ENCODE measurements around the gene SLC1A2.
"Not testable (repeated sequence)": the region's sequence is repeated elsewhere in the genome, so short reads cannot be mapped to it uniquely, and the experiment has no call there.

The SLC1A2 gene

GRCh38 chr11:35231076-35231860 lies 188.1 kb downstream of the SLC1A2 start:
- peaks cover 6% of the 10 kb centered on the region for H3K36me3 ChIP-seq (ENCODE audit: control insufficient read depth, insufficient read depth, low read length)
- no peaks in the 10 kb centered on the region for H3K4me1 ChIP-seq (ENCODE audit: control insufficient read depth, insufficient read depth, low read length)
- no peak overlapping the region for H3K4me3 ChIP-seq (ENCODE audit: low read depth, low read length)
- no peaks in the 10 kb centered on the region for H3K27me3 ChIP-seq (ENCODE audit: control insufficient read depth, insufficient read depth, low read length)
- H3K27ac ChIP-seq (ENCODE audit: low read depth, low read length): no peak overlapping the region
- H3K9ac ChIP-seq (ENCODE audit: low read length): no peak overlapping the region
- H3K9me3 ChIP-seq (ENCODE audit: control insufficient read depth, insufficient read depth, low read depth, low read length): peaks cover 4% of the 10 kb centered on the region; the same call in 1 of the 2 replicates

- Histone ChIP-seq H3K4me3 (ENCODE audit: low read depth, low read length) (no peak overlapping the region), H3K27ac (ENCODE audit: low read depth, low read length) (no peak overlapping the region), H3K27me3 (ENCODE audit: control insufficient read depth, insufficient read depth, low read length) (no peaks in the 10 kb centered on the region), H3K9me3 (ENCODE audit: control insufficient read depth, insufficient read depth, low read depth, low read length) (peaks cover 4% of the 10 kb centered on the region; the same call in 1 of the 2 replicates), H3K36me3 (ENCODE audit: control insufficient read depth, insufficient read depth, low read length) (peaks cover 6% of the 10 kb centered on the region), H3K4me1 (ENCODE audit: control insufficient read depth, insufficient read depth, low read length) (no peaks in the 10 kb centered on the region), H3K9ac (ENCODE audit: low read length) (no peak overlapping the region)
Measured at GRCh38 chr11:35230388-35230787, 189.0 kb downstream of the SLC1A2 start.

- Histone ChIP-seq H3K4me1 (ENCODE audit: control insufficient read depth, insufficient read depth, low read length) (no peaks in the 10 kb centered on the region), H3K36me3 (ENCODE audit: control insufficient read depth, insufficient read depth, low read length) (peaks cover 7% of the 10 kb centered on the region), H3K27me3 (ENCODE audit: control insufficient read depth, insufficient read depth, low read length) (no peaks in the 10 kb centered on the region), H3K9ac (ENCODE audit: low read length) (no peak overlapping the region), H3K27ac (ENCODE audit: low read depth, low read length) (no peak overlapping the region), H3K4me3 (ENCODE audit: low read depth, low read length) (no peak overlapping the region), H3K9me3 (ENCODE audit: control insufficient read depth, insufficient read depth, low read depth, low read length) (no peaks in the 10 kb centered on the region)
Measured at GRCh38 chr11:35228328-35228725, 191.0 kb downstream of the SLC1A2 start.

- H3K27me3 ChIP-seq (ENCODE audit: control insufficient read depth, insufficient read depth, low read length): no peaks in the 10 kb centered on the region
- H3K36me3 ChIP-seq (ENCODE audit: control insufficient read depth, insufficient read depth, low read length): peaks cover 10% of the 10 kb centered on the region
- H3K4me3 ChIP-seq (ENCODE audit: low read depth, low read length): no peak overlapping the region
- no peak overlapping the region for H3K27ac ChIP-seq (ENCODE audit: low read depth, low read length)
- no peaks in the 10 kb centered on the region; the same call in 1 of the 2 replicates for H3K4me1 ChIP-seq (ENCODE audit: control insufficient read depth, insufficient read depth, low read length)
- H3K9me3 ChIP-seq (ENCODE audit: control insufficient read depth, insufficient read depth, low read depth, low read length): no peaks in the 10 kb centered on the region
- H3K9ac ChIP-seq (ENCODE audit: low read length): no peak overlapping the region
Measured at GRCh38 chr11:35227576-35228327, 191.6 kb downstream of the SLC1A2 start.

- H3K36me3 ChIP-seq (ENCODE audit: control insufficient read depth, insufficient read depth, low read length); H3K9me3 ChIP-seq (ENCODE audit: control insufficient read depth, insufficient read depth, low read depth, low read length); H3K4me1 ChIP-seq (ENCODE audit: control insufficient read depth, insufficient read depth, low read length); H3K27me3 ChIP-seq (ENCODE audit: control insufficient read depth, insufficient read depth, low read length); H3K4me3 ChIP-seq (ENCODE audit: low read depth, low read length); H3K9ac ChIP-seq (ENCODE audit: low read length); H3K27ac ChIP-seq (ENCODE audit: low read depth, low read length): not testable (repeated sequence)
Measured at GRCh38 chr11:35226756-35227155, 192.6 kb downstream of the SLC1A2 start.

GRCh38 chr11:35225946-35226520 lies 193.3 kb downstream of the SLC1A2 start:
- Histone ChIP-seq H3K4me1 (ENCODE audit: control insufficient read depth, insufficient read depth, low read length) (no peaks in the 10 kb centered on the region; the same call in 1 of the 2 replicates), H3K4me3 (ENCODE audit: low read depth, low read length) (no peak overlapping the region), H3K27me3 (ENCODE audit: control insufficient read depth, insufficient read depth, low read length) (no peaks in the 10 kb centered on the region), H3K9ac (ENCODE audit: low read length) (no peak overlapping the region), H3K27ac (ENCODE audit: low read depth, low read length) (no peak overlapping the region), H3K9me3 (ENCODE audit: control insufficient read depth, insufficient read depth, low read depth, low read length) (no peaks in the 10 kb centered on the region), H3K36me3 (ENCODE audit: control insufficient read depth, insufficient read depth, low read length) (peaks cover 14% of the 10 kb centered on the region)

GRCh38 chr11:35223991-35224390 lies 195.4 kb downstream of the SLC1A2 start:
- Histone ChIP-seq H3K27ac (ENCODE audit: low read depth, low read length) (no peak overlapping the region), H3K9ac (ENCODE audit: low read length) (no peak overlapping the region), H3K9me3 (ENCODE audit: control insufficient read depth, insufficient read depth, low read depth, low read length) (no peaks in the 10 kb centered on the region), H3K4me3 (ENCODE audit: low read depth, low read length) (no peak overlapping the region), H3K4me1 (ENCODE audit: control insufficient read depth, insufficient read depth, low read length) (no peaks in the 10 kb centered on the region; the same call in 1 of the 2 replicates), H3K36me3 (ENCODE audit: control insufficient read depth, insufficient read depth, low read length) (peaks cover 22% of the 10 kb centered on the region), H3K27me3 (ENCODE audit: control insufficient read depth, insufficient read depth, low read length) (no peaks in the 10 kb centered on the region)

GRCh38 chr11:35223371-35223796 lies 196.0 kb downstream of the SLC1A2 start:
- Histone ChIP-seq H3K4me3 (ENCODE audit: low read depth, low read length) (no peak overlapping the region), H3K9ac (ENCODE audit: low read length) (no peak overlapping the region), H3K4me1 (ENCODE audit: control insufficient read depth, insufficient read depth, low read length) (no peaks in the 10 kb centered on the region; the same call in 1 of the 2 replicates), H3K9me3 (ENCODE audit: control insufficient read depth, insufficient read depth, low read depth, low read length) (no peaks in the 10 kb centered on the region), H3K36me3 (ENCODE audit: control insufficient read depth, insufficient read depth, low read length) (peaks cover 21% of the 10 kb centered on the region), H3K27me3 (ENCODE audit: control insufficient read depth, insufficient read depth, low read length) (no peaks in the 10 kb centered on the region), H3K27ac (ENCODE audit: low read depth, low read length) (no peak overlapping the region)

- H3K27ac ChIP-seq (ENCODE audit: low read depth, low read length): no peak overlapping the region
- no peaks in the 10 kb centered on the region for H3K27me3 ChIP-seq (ENCODE audit: control insufficient read depth, insufficient read depth, low read length)
- no peaks in the 10 kb centered on the region for H3K9me3 ChIP-seq (ENCODE audit: control insufficient read depth, insufficient read depth, low read depth, low read length)
- H3K4me3 ChIP-seq (ENCODE audit: low read depth, low read length): no peak overlapping the region
- H3K4me1 ChIP-seq (ENCODE audit: control insufficient read depth, insufficient read depth, low read length): peaks cover 31% of the 10 kb centered on the region
- H3K9ac ChIP-seq (ENCODE audit: low read length): no peak overlapping the region
- H3K36me3 ChIP-seq (ENCODE audit: control insufficient read depth, insufficient read depth, low read length): peaks cover 21% of the 10 kb centered on the region
Measured at GRCh38 chr11:35218956-35219355, 200.4 kb downstream of the SLC1A2 start.

- no peaks in the 10 kb centered on the region for H3K27me3 ChIP-seq (ENCODE audit: control insufficient read depth, insufficient read depth, low read length)
- peak overlapping the region; percentile 24 for H3K9ac ChIP-seq (ENCODE audit: low read length)
- no peaks in the 10 kb centered on the region for H3K9me3 ChIP-seq (ENCODE audit: control insufficient read depth, insufficient read depth, low read depth, low read length)
- H3K4me3 ChIP-seq (ENCODE audit: low read depth, low read length): no peak overlapping the region
- peak overlapping the region; percentile 88; the same call in 1 of the 2 replicates for H3K27ac ChIP-seq (ENCODE audit: low read depth, low read length)
- H3K36me3 ChIP-seq (ENCODE audit: control insufficient read depth, insufficient read depth, low read length): peaks cover 18% of the 10 kb centered on the region
- peaks cover 31% of the 10 kb centered on the region for H3K4me1 ChIP-seq (ENCODE audit: control insufficient read depth, insufficient read depth, low read length)
Measured at GRCh38 chr11:35216962-35217678, 202.2 kb downstream of the SLC1A2 start.

All from HUES6 (cell line).